ENCODE results near the gene CNOT3.
"Not testable (repeated sequence)": the region's sequence is repeated elsewhere in the genome, so short reads cannot be mapped to it uniquely, and the experiment has no call there.

CNOT3 gene

GRCh38 chr19:54152267-54152666 is 14.7 kb downstream of the CNOT3 start:
- no peak for DNase-seq

DNA sequence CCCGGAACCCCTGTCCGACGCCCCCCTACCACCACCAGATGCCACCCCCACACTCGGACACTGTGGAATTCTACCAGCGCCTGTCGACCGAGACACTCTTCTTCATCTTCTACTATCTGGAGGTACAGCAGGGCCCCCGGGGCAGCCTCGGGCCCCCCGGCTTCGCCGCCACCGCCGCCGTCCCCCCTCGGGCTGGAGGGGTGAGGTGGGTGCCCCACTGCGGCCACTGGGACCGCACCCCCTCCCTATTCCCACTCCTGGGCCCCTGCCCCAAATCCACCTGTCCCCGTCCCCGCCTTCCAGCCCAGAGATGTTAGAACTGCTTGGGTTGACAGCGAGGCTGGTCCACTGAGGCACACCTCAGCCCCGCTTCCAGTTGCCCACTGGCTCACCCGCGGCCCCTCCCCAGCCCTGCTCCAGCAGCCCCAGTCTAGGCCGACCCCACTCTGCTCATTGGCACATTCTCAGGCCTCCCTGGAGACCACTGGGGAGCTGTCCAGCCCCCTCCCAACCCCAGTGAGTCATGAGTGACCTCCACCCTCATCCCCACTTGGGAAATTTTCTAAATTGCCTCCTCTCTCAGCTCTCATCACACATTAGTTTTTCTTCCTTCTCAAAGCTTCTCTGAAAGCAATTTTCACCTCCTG is 15.4 kb downstream of the CNOT3 start:
- DNase-seq = no peak

DNA sequence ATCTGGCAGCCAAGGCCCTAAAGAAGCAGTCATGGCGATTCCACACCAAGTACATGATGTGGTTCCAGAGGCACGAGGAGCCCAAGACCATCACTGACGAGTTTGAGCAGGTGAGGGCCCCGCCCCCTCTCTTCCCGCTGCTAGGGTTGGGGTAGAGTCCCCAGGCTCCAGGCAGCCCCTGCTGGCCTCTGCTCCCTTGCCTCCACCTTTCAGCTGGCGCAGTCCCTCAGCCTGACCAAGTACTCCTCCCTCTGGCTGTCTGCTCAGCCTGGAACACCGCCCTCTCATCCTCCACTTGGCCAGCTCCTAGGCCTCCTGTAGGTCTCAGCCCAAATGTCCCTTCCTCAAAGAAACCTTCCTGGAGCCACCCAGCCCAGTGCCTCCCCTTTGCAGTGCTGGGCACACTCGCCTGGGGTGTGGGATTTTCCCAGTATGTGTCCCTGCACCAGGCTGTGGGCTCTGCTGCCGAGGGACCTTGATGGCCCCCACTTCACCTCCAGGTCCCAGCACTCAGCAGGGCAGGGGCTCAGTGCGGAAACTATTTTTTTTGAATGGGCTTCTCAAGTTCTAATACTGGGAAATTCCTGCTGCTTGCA is 16.3 kb downstream of the CNOT3 start:
- DNase-seq = no peak

DNA sequence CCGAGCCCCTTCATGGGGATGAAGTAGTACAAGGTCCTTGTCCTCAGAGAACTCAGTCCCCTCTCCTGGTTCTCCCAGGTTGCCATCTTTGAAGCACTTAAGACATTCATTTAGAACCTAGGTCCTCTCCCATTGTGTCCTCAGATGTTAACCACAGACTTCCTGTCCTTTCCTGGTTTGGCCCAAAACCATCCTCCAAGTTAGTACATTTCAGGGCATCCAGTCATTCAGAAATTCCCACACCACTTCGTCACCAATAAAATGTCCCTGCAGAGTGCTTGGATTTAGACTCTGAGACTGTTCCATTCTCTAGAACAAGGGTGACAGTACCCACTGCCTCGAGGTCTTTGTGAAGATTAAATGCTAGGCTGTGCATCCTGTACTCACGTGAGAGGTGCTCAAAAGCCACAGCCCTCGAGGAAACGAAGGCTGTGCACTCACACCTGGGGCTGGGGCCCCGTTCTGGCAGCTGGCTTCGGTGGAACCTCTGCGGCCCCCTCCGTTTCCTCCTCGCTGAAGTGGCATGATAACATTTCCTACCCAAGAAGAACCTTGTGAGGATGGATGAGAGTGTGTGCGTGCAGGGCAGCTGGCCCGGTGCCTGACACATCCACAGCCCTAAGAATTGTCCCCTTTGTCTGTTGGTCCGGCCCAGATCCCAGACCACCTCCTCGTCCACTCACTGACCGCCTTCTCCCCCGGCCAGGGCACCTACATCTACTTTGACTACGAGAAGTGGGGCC is 17.2 kb downstream of the CNOT3 start:
- DNase-seq = peak; percentile 50

DNA sequence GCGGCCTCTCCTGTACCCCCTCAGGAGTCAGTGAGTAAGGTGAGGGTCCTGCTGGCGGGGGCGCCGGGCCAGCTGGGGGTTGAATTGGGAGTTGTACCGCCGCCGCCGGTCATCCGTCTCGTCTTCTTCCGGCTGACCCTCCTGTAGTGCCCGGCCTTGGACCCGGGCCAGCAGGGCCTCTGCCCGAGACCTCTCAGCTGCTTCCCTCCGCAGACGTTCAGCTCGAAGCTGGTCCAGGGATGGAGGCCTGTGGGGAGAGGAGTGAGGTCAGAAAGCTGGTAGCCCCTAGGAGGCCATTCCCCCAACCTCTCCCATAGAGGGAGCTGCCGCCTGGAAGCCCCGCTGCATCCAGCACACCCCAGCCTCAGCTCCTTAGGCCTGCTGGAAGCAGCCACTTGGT is 18.1 kb downstream of the CNOT3 start:
- DNase-seq = no peak

GRCh38 chr19:54156490-54156889 is 18.9 kb downstream of the CNOT3 start:
- no peak for DNase-seq

- DNase-seq = no peak
Measured at GRCh38 chr19:54156953-54157352, 19.4 kb downstream of the CNOT3 start.

- peak; percentile 22 for DNase-seq
Measured at GRCh38 chr19:54158812-54159351, 21.3 kb downstream of the CNOT3 start.

GRCh38 chr19:54159352-54160181 is 22.0 kb downstream of the CNOT3 start, which contains the start of gene LENG1:
LENG1 (minus strand) TSS chr19:54159721; CDS start chr19:54159695, 26 bp downstream.
- DNase-seq = peak; percentile 100

GRCh38 chr19:54160182-54160811 is 22.7 kb downstream of the CNOT3 start:
- DNase-seq = no peak

DNA sequence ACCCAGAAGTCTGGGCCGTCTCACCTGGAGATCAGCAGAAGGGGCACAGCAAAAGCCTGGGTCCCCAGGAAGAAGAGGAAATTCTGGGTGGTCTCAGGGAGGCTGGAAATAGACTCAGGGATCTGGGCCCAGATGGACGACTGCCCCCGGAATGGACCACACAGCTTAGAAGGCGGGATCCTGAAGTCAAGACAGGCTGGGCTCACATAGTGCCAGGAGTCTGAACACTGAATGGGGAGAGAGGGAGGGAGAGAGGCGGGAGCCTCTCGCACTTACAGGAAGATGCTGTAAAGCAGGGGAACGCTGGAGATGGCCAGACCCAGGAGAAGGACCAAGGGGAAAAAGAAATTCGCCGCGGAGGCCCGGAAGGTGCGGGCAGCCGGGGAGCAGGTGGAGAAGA is 23.3 kb downstream of the CNOT3 start:
- DNase-seq = no peak

DNA sequence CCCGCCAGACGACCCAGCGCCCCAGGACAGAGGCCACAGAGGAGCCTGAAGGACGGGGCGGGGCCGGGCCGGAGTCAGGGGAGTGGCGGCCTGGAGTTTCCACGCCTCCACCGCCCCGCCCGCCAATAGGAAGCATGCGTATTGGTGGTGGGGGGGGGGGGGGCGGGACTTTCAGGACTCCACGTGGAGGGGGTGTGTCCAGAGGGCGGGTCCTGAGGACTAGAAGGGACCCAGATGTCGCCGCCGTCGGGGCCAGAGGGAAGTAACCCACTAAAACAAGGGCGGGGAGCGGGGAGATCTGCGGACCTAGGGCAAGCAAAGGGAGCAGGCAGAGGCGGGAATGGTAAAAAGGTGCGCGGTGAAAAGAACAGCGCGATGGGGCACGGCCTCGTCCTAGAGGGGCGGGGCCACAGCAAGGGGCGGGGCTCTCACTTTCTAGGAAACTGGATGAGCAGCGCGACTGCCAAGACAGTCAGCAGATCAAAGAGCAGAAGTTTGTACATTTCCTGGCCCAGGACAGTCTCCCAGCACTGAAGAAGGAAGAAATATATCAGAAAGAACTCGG is 24.8 kb downstream of the CNOT3 start:
- peak; percentile 82 for DNase-seq

DNA sequence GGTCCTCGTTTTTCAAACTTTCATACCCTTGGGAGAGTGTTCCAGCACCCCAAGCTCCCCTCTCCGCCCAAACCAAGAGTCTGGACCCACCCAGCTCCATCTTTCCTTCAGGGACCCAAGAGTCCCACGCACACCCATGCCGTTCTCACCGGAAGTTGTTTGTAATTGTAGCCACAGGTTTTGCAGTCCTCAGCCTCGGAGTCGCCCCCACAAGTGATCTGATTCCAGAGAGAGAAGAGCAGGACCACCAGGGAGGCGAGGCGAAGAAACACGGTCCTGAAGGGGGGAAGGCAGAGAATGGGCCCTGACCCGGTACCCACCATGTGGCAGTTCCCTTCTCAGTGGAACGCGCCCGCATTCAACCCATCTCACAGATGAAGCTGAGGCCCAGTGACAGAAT is 25.3 kb downstream of the CNOT3 start:
- DNase-seq = no peak

GRCh38 chr19:54164369-54165068 is 27.0 kb downstream of the CNOT3 start:
- peak; percentile 80 for DNase-seq

GRCh38 chr19:54165222-54165621 is 27.7 kb downstream of the CNOT3 start:
- no peak for DNase-seq

DNA sequence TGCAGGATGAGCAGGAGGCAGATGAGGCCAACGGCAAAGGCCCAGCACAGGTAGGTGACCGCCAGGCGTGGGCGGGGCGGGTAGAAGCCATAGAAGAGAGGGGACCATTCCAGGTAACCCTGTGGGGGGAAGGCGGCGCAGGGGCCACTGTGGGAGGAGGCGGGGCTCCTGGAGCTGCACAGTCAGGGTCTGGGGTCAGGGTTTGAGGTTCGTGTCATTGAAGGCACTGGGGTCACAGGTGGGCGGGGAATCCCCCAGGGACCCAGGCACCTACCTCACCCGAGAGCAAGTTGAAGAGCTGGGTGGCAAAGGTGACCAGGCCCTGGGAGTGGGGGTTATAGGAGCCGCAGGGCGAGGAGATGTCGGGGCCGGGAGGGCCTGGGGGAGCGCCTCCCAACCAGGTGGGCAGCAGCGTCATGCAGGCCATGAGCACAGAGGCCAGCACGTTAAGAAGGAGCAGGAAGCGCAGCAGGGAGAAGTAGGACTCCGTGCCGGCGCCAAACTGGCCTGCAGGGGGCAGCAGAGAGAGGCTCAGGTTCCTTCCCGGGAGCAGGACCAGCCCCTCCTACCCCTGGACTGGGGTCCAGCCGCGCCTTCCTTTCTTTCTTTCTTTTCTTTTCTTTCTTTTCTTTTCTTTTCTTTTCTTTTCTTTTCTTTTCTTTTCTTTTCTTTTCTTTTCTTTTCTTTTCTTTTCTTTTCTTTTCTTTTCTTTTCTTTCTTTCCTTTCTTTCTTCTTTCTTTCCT is 30.8 kb downstream of the CNOT3 start:
- DNase-seq = peak; percentile 88

- DNase-seq = no peak
Measured at GRCh38 chr19:54169149-54169740, 31.7 kb downstream of the CNOT3 start.

GRCh38 chr19:54171736-54172431 is 34.3 kb downstream of the CNOT3 start:
- not testable (repeated sequence) for DNase-seq

Data from CD4-positive, alpha-beta T cell treated with Interleukin-10 for 1 hour (primary cell).